NCI-H146 (cell line): ENCODE results near the gene C2orf74.
"Not testable (repeated sequence)": the region's sequence is repeated elsewhere in the genome, so short reads cannot be mapped to it uniquely, and the experiment has no call there.

Experiments used
- DNase-seq: peaks from one replicate; lab custom pipeline; 2025; lab: John Stamatoyannopoulos, UW

Gene C2orf74

GRCh38 chr2:61161888-61162287, at the start of gene C2orf74:
TSS of gene C2orf74 (plus strand) at chr2:61162188. CDS start at chr2:61162515, 327 bp downstream.
- DNase-seq = no peak

- no peak for DNase-seq
These were observed 47.8 kb upstream of the C2orf74 start for GRCh38 chr2:61114147-61114546.

GRCh38 chr2:61116302-61116701, 45.7 kb upstream of the C2orf74 start:
- no peak for DNase-seq

GRCh38 chr2:61117534-61117933, 44.5 kb upstream of the C2orf74 start:
- DNase-seq = no peak

- DNase-seq = no peak
These were observed 36.8 kb upstream of the C2orf74 start for GRCh38 chr2:61125123-61125710.

GRCh38 chr2:61125798-61126197, 36.2 kb upstream of the C2orf74 start:
- no peak for DNase-seq

- DNase-seq = not testable (repeated sequence)
These were observed 33.9 kb upstream of the C2orf74 start for GRCh38 chr2:61128122-61128521.

GRCh38 chr2:61134141-61134540, 27.8 kb upstream of the C2orf74 start:
- DNase-seq = no peak

- peak; percentile 34 for DNase-seq
These were observed 26.5 kb upstream of the C2orf74 start for GRCh38 chr2:61135510-61135909.

- DNase-seq = no peak
These were observed 23.1 kb upstream of the C2orf74 start for GRCh38 chr2:61138859-61139258.

GRCh38 chr2:61141151-61141550, 20.8 kb upstream of the C2orf74 start:
- no peak for DNase-seq

GRCh38 chr2:61144697-61145268, 17.2 kb upstream of the C2orf74 start:
- DNase-seq = no peak

GRCh38 chr2:61145990-61146389, 16.0 kb upstream of the C2orf74 start:
- DNase-seq = no peak

- not testable (repeated sequence) for DNase-seq
These were observed 13.9 kb upstream of the C2orf74 start for GRCh38 chr2:61148091-61148490.

- DNase-seq = no peak
These were observed 12.9 kb upstream of the C2orf74 start for GRCh38 chr2:61149074-61149473.

- DNase-seq = no peak
These were observed 10.6 kb upstream of the C2orf74 start for GRCh38 chr2:61151436-61151835.

GRCh38 chr2:61157371-61158003, 4.5 kb upstream of the C2orf74 start:
- DNase-seq = no peak

GRCh38 chr2:61158356-61158955, 3.5 kb upstream of the C2orf74 start:
- no peak for DNase-seq

GRCh38 chr2:61162721-61163120, 733 bp downstream of the C2orf74 start:
- no peak for DNase-seq

- DNase-seq = not testable (repeated sequence)
These were observed 3.1 kb downstream of the C2orf74 start for GRCh38 chr2:61165082-61165481.

- DNase-seq = no peak
These were observed 4.0 kb downstream of the C2orf74 start for GRCh38 chr2:61165946-61166345.

- DNase-seq = no peak
These were observed 5.6 kb downstream of the C2orf74 start for GRCh38 chr2:61167579-61167978.

- no peak for DNase-seq
These were observed 10.7 kb downstream of the C2orf74 start for GRCh38 chr2:61172671-61173070.
